Raji (cell line): ENCODE results near the gene PRDM16.

Experiments used
- POLR2A ChIP-seq: IDR thresholded peaks from 2 replicates; pipeline ENCODE4 v1.6.1; 2011; ENCODE audit warnings: low read depth, low read length, control low read depth; ENCODE audit not compliant: insufficient read depth

Gene PRDM16

DNA sequence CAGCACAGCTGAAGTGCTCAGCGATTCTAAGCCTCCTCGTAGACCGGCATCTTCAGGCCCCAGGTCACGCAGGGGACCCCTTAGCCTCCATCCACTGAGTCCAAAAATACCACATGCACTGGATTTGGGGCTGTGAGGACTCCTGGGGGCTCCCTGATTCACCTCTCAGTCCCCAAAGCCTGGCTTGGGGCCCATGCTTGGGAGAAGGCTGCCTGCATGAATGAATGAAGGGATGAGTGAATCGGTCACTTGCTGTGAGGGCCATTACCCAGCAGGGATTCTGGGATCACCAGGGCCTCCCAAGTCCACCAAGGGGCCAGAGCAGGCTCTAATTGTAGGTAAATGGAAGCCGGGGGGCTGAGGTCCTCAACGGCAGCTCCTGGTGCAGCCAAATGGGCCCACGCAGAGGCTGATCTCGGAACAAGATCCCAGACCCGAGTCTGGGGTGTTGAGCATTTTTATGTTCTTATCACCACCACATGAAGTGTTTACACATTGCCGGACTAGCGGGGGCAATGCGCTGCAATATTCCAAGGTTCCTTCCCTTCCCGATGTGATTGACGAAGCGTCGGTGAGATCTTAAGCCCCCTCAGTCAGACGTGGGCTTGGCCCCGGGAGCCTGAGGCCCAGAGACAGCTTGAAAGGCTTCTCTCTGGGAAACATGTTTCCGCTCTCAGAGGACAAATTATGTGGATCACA, 371.9 kb downstream of the PRDM16 start:
- no peak for TF ChIP-seq POLR2A

GRCh38 chr1:3441410-3441847, 372.4 kb downstream of the PRDM16 start:
- TF ChIP-seq POLR2A = no peak

DNA sequence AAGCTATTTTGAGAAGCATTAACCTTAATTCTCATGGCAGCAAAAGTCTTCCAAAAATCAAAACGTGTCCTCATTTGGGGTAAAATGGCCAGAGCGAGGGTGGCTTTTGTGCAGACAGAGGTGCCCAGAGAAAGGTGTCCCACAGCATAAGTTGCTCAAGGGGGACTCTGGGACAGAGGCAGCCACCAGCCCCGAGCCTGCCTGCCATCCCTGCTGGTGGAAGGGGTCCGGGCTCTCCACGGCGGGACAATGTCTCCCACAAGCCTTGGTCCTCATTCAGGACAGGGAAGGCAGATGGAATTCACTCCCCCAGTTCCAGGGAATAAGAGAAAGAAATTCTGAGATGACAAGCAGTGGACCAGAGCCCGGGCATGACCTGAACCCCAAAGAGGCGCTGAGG, 372.9 kb downstream of the PRDM16 start:
- no peak for TF ChIP-seq POLR2A

DNA sequence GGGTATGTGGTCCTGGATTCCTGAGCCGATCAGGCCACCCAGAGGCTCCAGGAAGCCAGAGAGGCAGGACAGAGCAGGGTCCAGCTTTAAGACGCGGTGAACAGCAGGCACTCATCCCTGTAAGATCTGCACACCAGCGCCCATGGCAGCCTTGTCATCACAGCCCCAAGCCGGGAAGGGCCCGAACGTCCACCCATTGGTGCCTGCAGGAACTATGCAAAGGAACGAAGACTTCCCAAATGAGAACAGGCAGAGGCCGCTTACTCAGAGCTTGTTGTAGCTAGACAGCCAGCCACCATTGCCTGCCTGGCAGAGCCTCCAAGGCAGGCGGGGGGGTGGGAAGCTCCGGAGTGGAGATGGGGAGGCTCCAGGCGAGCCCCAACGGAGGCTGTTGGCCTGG, 373.3 kb downstream of the PRDM16 start:
- TF ChIP-seq POLR2A = no peak

GRCh38 chr1:3442901-3443300, 373.9 kb downstream of the PRDM16 start:
- no peak for TF ChIP-seq POLR2A

DNA sequence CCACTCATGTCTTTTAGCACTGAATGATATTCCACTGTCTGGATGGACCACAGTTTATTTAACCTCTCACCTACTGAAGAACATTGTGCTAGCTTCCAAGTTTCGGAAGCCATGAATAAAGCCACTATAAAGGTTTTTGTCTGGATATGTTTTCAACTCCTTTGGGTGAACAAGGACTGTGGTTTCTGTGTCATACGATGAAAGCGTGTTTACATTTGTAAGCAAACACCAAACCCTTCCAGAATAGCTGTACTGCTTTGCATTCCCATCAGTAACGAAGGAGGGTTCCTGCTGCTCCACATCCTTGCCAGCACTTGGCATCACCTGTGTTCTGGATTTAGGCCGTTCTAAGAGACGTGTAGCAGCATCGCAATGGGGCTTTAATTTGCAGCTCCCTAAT, 374.8 kb downstream of the PRDM16 start:
- no peak for TF ChIP-seq POLR2A

DNA sequence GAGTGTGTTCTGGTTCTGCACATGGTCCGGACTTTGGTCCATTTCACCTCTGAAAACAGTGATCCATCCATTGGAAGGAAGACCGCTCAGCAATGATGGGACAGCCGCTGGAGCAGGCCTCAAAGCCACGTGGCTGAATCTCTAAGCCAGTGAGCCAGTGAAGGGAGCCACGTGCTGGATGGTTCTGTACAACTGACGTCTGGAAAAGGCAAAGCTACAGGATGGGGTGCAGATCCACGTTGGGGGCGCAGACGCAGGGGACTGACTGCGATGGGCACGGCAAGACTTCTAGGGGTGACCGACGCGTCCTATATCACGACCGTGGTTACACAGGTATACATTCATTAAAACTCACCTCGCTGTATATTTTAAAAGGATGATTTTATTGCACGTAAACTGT, 375.3 kb downstream of the PRDM16 start:
- no peak for TF ChIP-seq POLR2A

DNA sequence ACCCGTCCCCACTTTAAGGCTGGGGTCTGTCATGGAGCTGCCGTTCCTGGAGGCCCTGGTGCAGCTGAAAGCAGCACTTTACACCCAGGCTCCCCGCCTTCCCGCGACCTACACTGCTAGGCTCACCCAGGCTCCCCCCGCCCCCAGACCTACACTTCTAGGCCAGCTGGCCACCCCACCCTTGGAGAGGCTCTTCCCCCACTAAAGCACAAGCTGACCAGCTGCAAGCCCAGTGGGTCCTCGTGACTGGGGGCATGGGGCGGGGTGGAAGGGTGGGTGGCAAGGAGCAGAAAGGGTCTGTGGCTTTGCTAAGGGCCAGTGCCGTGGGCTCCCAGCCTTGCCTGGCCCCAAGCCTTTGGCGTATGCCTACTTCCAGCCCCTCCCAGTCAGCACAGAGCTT, 375.7 kb downstream of the PRDM16 start:
- TF ChIP-seq POLR2A = no peak

DNA sequence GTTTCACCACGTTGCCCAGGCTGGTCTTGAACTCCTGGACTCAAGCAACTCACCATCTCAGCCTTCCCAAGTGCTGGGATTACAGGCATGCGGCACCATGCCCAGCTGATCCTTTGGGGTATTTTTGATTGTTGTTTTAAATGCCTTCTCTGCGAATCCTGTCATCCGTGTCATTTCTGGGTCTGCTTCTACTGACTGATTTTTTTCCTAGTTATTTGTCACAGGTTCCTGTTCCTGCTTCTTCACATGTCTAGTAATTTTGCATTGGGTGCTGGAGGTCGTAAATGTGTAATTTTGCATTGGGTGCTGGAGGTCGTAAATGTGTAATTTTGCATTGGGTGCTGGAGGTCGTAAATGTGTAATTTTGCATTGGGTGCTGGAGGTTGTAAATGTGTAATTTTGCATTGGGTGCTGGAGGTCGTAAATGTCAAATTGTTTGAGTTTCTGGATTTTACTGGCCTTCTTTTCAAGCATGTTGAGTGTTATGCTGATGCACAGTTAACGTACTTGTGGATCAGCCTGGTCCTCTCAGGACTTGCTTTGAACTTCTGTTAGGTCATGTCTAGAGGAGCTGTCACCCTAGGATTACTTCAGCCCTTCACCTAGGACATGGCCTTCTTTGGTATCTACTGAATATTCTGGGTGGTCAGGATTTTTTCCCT, 381.3 kb downstream of the PRDM16 start:
- no peak for TF ChIP-seq POLR2A

GRCh38 chr1:3450983-3451382, 382.0 kb downstream of the PRDM16 start:
- no peak for TF ChIP-seq POLR2A

DNA sequence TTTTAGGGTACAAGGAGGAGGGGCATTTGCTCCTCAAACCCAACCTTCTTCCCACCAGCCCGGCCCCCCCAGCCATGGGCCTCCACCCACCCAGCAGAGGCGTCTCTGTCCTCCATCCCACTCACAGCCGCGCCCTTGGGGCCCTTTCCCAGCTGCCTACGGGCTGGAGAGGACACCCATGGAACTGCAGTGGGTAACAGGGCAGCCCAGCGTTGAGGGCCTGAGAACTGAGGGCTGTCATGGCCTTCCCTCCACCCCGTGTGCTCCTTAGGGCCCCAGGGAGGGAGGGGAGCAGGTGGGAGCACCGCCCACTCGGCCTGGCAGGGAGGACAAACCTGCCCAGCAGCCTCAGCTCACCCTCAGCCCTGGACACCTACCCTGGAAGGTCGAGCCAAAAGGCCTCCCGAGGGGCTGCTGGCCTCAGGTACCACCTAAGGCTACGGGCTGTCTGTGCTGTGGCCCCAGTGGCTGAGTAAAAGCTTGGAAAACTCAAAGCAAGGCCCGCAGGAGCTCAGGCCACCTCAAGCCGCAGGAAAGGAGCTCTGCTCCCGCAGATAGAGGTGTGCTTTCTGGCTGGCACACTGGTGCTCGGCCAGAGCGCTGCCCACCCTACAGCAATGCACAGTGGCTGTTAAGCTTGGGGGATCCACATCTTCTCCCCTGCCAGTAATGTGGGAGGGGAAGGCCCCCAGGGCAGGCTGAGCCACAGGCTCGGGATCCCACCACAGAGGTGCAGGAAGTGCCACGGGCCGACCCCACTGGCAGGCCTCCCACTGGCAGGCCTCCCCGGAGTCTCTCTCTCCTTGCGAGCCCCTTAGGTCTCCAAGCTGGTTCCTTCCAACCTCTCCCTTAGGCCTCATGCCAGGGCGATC, 383.2 kb downstream of the PRDM16 start:
- TF ChIP-seq POLR2A = no peak

DNA sequence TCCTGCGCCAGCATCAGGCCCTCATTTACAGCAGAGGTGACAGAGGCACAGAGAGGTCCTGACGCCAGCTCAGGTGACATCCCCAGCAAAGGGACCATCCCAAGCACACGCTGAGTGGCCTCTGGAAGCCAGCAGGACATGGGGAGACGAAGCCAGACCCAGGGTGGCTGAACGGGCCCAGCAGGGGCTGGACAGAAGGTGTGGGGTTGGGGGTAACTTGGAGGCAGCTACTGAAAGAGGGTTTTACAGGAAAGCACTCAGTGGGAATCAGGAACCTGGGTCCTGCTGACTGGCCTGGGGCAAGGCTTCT, 383.8 kb downstream of the PRDM16 start:
- no peak for TF ChIP-seq POLR2A

DNA sequence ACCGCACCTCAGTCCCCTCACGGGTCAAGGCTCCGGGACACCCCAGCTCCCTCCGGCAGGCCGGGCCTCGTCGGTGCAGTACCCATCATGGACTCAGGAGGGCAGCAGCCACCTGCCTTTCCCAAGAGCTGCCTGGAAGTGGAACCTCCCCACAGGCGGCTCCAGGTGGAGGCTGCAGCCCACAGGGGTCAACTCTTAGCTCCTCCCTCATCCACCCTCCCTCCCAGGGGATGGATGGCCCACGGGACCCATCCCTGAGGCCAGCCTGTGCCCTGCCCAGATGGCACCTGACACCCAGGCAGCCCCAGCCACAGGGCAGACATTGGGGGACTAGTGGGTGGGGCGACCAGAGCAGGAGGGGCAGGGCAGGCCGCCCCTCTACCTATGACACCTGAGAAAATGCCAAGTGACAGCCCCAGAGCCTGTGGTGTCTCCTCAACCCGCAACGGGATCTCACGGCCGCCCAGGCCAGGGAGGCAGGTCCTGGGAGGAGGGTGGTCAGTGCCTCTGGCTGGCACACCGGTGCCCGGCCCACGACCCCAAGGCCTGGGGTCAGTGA, 384.3 kb downstream of the PRDM16 start:
- TF ChIP-seq POLR2A = no peak

GRCh38 chr1:3453891-3454810, 385.1 kb downstream of the PRDM16 start, which contains the start of gene ARHGEF16:
ARHGEF16 (plus strand) TSS chr1:3454665; CDS start chr1:3463085, 8,420 bp downstream.
- TF ChIP-seq POLR2A = no peak
